ENCODE measurements around the gene THEMIS.

Gene THEMIS

DNA sequence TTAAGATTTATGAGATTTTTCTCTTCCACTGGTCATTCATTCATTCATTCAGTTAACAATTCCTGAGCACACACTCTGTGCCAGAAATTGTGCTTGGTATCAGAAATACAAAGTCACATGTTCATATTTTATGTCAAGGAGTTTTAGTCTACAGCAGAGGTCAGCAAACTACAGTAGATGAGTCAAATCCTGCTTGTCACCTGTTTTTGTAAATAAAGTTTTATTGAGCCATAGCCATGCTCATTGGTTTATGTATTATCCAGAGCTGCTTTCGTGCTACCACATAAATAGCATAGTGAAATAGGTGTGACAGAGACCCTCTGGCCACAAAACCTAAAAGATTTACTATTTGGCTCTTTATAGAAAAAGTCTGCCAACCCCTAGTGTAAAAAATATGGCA is 46.8 kb downstream of the THEMIS start:
- Histone ChIP-seq H3K4me1 (ENCODE audit: control insufficient read depth, insufficient read depth, low read length) (no peaks in the 10 kb centered on the region), H3K4me3 (ENCODE audit: low read depth, low read length) (no peak overlapping the region), H3K36me3 (ENCODE audit: control insufficient read depth in 2 of 2, insufficient read depth in 1 of 2, low read length in 2 of 2) (no peaks in the 10 kb centered on the region), H3K27ac (ENCODE audit: extremely low read depth, low read depth, low read length) (no peak overlapping the region), H3K9me3 (ENCODE audit: control insufficient read depth, insufficient read depth, low read depth, low read length) (no peaks in the 10 kb centered on the region)
- ChIA-PET CTCF (interaction anchor here (0.7 to 0.8 kb wide), 2 partner anchors 50 to 461 kb away, joined by 3 read pairs; no protein-coding TSS in a partner anchor), POLR2A (no interaction called here)
- peak; percentile 25; the same call in 1 of the 2 replicates for TF ChIP-seq ZNF654 (tag by site-specific recombination; IDR thresholded peaks at IDR 0.05; ENCODE audit: low read depth)
- TF ChIP-seq, protein P1, sequence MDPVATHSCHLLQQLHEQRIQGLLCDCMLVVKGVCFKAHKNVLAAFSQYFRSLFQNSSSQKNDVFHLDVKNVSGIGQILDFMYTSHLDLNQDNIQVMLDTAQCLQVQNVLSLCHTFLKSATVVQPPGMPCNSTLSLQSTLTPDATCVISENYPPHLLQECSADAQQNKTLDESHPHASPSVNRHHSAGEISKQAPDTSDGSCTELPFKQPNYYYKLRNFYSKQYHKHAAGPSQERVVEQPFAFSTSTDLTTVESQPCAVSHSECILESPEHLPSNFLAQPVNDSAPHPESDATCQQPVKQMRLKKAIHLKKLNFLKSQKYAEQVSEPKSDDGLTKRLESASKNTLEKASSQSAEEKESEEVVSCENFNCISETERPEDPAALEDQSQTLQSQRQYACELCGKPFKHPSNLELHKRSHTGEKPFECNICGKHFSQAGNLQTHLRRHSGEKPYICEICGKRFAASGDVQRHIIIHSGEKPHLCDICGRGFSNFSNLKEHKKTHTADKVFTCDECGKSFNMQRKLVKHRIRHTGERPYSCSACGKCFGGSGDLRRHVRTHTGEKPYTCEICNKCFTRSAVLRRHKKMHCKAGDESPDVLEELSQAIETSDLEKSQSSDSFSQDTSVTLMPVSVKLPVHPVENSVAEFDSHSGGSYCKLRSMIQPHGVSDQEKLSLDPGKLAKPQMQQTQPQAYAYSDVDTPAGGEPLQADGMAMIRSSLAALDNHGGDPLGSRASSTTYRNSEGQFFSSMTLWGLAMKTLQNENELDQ (tag by site-specific recombination; IDR thresholded peaks at IDR 0.05; ENCODE audit: low read depth), result no peak

DNA sequence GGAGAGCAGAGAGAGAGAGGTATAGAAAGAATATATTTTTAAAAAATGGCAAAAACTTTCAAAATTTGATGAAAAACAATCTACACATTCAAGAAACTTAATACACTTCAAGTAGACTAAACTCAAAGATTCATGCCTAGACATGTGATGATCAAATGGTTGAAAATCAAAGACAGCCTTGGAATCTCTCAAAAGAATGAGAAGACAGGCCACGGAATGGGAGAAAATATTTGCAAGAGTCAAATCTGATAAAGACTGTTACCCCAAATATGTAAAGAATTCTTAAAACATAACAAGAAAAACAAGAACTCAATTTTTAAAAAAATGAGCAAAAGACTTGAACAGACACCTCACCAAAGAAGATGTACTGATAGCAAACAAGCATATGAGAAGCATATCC is 49.7 kb downstream of the THEMIS start:
- Histone ChIP-seq H3K9me3 (ENCODE audit: control insufficient read depth, insufficient read depth, low read depth, low read length) (no peaks in the 10 kb centered on the region), H3K4me1 (ENCODE audit: control insufficient read depth, insufficient read depth, low read length) (no peaks in the 10 kb centered on the region), H3K4me3 (ENCODE audit: low read depth, low read length) (no peak overlapping the region), H3K36me3 (ENCODE audit: control insufficient read depth in 2 of 2, insufficient read depth in 1 of 2, low read length in 2 of 2) (no peaks in the 10 kb centered on the region), H3K27ac (ENCODE audit: extremely low read depth, low read depth, low read length) (no peak overlapping the region)
- CTCF ChIA-PET, result no interaction called here
- POLR2A ChIA-PET, result no interaction called here
- no peak for TF ChIP-seq ZSCAN16 (tag by site-specific recombination; IDR thresholded peaks at IDR 0.05)
- TF ChIP-seq, protein P2, sequence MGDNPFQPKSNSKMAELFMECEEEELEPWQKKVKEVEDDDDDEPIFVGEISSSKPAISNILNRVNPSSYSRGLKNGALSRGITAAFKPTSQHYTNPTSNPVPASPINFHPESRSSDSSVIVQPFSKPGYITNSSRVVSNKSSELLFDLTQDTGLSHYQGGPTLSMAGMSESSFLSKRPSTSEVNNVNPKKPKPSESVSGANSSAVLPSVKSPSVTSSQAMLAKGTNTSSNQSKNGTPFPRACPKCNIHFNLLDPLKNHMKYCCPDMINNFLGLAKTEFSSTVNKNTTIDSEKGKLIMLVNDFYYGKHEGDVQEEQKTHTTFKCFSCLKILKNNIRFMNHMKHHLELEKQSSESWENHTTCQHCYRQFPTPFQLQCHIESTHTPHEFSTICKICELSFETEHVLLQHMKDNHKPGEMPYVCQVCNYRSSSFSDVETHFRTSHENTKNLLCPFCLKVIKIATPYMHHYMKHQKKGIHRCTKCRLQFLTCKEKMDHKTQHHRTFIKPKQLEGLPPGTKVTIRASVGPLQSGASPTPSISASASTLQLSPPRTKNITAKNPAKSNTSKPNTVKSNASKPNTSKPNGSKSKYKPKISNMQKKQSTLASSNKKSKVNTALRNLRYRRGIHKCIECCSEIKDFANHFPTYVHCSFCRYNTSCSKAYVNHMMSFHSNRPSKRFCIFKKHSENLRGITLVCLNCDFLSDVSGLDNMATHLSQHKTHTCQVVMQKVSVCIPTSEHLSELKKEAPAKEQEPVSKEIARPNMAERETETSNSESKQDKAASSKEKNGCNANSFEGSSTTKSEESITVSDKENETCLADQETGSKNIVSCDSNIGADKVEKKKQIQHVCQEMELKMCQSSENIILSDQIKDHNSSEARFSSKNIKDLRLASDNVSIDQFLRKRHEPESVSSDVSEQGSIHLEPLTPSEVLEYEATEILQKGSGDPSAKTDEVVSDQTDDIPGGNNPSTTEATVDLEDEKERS (tag by site-specific recombination; IDR thresholded peaks at IDR 0.05), result no peak
- TF ChIP-seq, protein P3, sequence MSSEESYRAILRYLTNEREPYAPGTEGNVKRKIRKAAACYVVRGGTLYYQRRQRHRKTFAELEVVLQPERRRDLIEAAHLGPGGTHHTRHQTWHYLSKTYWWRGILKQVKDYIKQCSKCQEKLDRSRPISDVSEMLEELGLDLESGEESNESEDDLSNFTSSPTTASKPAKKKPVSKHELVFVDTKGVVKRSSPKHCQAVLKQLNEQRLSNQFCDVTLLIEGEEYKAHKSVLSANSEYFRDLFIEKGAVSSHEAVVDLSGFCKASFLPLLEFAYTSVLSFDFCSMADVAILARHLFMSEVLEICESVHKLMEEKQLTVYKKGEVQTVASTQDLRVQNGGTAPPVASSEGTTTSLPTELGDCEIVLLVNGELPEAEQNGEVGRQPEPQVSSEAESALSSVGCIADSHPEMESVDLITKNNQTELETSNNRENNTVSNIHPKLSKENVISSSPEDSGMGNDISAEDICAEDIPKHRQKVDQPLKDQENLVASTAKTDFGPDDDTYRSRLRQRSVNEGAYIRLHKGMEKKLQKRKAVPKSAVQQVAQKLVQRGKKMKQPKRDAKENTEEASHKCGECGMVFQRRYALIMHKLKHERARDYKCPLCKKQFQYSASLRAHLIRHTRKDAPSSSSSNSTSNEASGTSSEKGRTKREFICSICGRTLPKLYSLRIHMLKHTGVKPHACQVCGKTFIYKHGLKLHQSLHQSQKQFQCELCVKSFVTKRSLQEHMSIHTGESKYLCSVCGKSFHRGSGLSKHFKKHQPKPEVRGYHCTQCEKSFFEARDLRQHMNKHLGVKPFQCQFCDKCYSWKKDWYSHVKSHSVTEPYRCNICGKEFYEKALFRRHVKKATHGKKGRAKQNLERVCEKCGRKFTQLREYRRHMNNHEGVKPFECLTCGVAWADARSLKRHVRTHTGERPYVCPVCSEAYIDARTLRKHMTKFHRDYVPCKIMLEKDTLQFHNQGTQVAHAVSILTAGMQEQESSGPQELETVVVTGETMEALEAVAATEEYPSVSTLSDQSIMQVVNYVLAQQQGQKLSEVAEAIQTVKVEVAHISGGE (tag by site-specific recombination; conservative IDR thresholded peaks at IDR 0.05; ENCODE audit: low read depth), result no peak
- no peak for TF ChIP-seq ZNF157 (tag by site-specific recombination; IDR thresholded peaks at IDR 0.05)
- no peak for TF ChIP-seq ZNF114 (tag by site-specific recombination; IDR thresholded peaks at IDR 0.05)
- no peak for TF ChIP-seq ZNF354C (tag by site-specific recombination; IDR thresholded peaks at IDR 0.05; ENCODE audit: borderline replicate concordance, low read depth)
- TF ChIP-seq ZNF654 (tag by site-specific recombination; IDR thresholded peaks at IDR 0.05; ENCODE audit: low read depth), result no peak
- no peak for TF ChIP-seq ZNF311 (tag by site-specific recombination; IDR thresholded peaks at IDR 0.05; ENCODE audit: borderline replicate concordance)
- no peak for TF ChIP-seq ZNF16 (tag by site-specific recombination; IDR thresholded peaks at IDR 0.05; ENCODE audit: low read depth)
- no peak for TF ChIP-seq ZBTB20 (tag by site-specific recombination; IDR thresholded peaks at IDR 0.05)
- TF ChIP-seq ZNF423 (tag by site-specific recombination; IDR thresholded peaks at IDR 0.05), result no peak
- no peak for TF ChIP-seq ZNF600 (tag by site-specific recombination; IDR thresholded peaks at IDR 0.05)
- no peak for TF ChIP-seq ZNF23 (tag by site-specific recombination; IDR thresholded peaks at IDR 0.05; ENCODE audit: borderline replicate concordance)
- TF ChIP-seq ZNF473 (tag by site-specific recombination; IDR thresholded peaks at IDR 0.05), result no peak
- TF ChIP-seq, protein P4, sequence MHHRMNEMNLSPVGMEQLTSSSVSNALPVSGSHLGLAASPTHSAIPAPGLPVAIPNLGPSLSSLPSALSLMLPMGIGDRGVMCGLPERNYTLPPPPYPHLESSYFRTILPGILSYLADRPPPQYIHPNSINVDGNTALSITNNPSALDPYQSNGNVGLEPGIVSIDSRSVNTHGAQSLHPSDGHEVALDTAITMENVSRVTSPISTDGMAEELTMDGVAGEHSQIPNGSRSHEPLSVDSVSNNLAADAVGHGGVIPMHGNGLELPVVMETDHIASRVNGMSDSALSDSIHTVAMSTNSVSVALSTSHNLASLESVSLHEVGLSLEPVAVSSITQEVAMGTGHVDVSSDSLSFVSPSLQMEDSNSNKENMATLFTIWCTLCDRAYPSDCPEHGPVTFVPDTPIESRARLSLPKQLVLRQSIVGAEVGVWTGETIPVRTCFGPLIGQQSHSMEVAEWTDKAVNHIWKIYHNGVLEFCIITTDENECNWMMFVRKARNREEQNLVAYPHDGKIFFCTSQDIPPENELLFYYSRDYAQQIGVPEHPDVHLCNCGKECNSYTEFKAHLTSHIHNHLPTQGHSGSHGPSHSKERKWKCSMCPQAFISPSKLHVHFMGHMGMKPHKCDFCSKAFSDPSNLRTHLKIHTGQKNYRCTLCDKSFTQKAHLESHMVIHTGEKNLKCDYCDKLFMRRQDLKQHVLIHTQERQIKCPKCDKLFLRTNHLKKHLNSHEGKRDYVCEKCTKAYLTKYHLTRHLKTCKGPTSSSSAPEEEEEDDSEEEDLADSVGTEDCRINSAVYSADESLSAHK (tag by site-specific recombination; IDR thresholded peaks at IDR 0.05), result no peak
- TF ChIP-seq TCF7L2 (IDR thresholded peaks at IDR 0.05; ENCODE audit: borderline replicate concordance, low read depth, low read length), result no peak
- TF ChIP-seq ZNF629 (tag by site-specific recombination; IDR thresholded peaks at IDR 0.05), result no peak
- TF ChIP-seq, protein P5, sequence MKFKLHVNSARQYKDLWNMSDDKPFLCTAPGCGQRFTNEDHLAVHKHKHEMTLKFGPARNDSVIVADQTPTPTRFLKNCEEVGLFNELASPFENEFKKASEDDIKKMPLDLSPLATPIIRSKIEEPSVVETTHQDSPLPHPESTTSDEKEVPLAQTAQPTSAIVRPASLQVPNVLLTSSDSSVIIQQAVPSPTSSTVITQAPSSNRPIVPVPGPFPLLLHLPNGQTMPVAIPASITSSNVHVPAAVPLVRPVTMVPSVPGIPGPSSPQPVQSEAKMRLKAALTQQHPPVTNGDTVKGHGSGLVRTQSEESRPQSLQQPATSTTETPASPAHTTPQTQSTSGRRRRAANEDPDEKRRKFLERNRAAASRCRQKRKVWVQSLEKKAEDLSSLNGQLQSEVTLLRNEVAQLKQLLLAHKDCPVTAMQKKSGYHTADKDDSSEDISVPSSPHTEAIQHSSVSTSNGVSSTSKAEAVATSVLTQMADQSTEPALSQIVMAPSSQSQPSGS (tag by site-specific recombination; IDR thresholded peaks at IDR 0.05; ENCODE audit: low read depth), result no peak
- no peak for TF ChIP-seq ZNF791 (tag by site-specific recombination; IDR thresholded peaks at IDR 0.05)
- no peak for TF ChIP-seq ZNF677 (tag by site-specific recombination; IDR thresholded peaks at IDR 0.05)
